Progenitor cell of endocrine pancreas (in vitro differentiated cells): ENCODE data around the gene POC1A. TPM values are rescaled to one million over a fixed set of nuclear protein-coding genes. Genes with fewer than 3 reads are reported as not detected.
A peak's percentile ranks its signal among the peaks of the same experiment; 100 is the strongest.
"Not testable (repeated sequence)": the region's sequence is repeated elsewhere in the genome, so short reads cannot be mapped to it uniquely, and the experiment has no call there.

Experiments
- DNase-seq: peaks from one replicate; pipeline ENCODE4 v3.0.0; 2021; ENCODE audit warnings: low spot score; ENCODE audit not compliant: unreplicated experiment
- H3K27ac Mint-ChIP-seq: 2 replicates; pipeline ENCODE4 v1.8.0; 2021; ENCODE audit warnings: mild to moderate bottlenecking, moderate library complexity, mixed read lengths
- H3K27me3 Mint-ChIP-seq: 2 replicates; pipeline ENCODE4 v1.8.0; 2021; ENCODE audit warnings: mixed read lengths
- H3K36me3 Mint-ChIP-seq: 2 replicates; pipeline ENCODE4 v1.8.0; 2022; ENCODE audit warnings: mixed read lengths; ENCODE audit not compliant: insufficient read depth
- H3K4me1 Mint-ChIP-seq: 2 replicates; pipeline ENCODE4 v1.8.0; 2021; ENCODE audit warnings: low read depth, mixed read lengths
- H3K4me3 Mint-ChIP-seq: 2 replicates; pipeline ENCODE4 v1.8.0; 2021; ENCODE audit warnings: low read depth, mild to moderate bottlenecking, moderate library complexity, mixed read lengths
- H3K9me3 Mint-ChIP-seq: 2 replicates; pipeline ENCODE4 v1.8.0; 2021; ENCODE audit warnings: low read depth, mixed read lengths
- total RNA-seq: library from RNA; stranded (reverse); gene quantifications from 2 replicates; pipeline ENCODE4 v1.2.1, GENCODE V29; 2021
- TF ChIP-seq, protein P1 (sequence below): fragments of 200-600 bp; sonication (generic); IDR thresholded peaks from one replicate; pipeline ENCODE4 v1.5.0; 2021; ENCODE audit warnings: antibody characterized with exemption, mild to moderate bottlenecking; ENCODE audit not compliant: unreplicated experiment

POC1A gene
- total RNA-seq, 1 donor from 2014 or later, result 14.5 TPM

DNA sequence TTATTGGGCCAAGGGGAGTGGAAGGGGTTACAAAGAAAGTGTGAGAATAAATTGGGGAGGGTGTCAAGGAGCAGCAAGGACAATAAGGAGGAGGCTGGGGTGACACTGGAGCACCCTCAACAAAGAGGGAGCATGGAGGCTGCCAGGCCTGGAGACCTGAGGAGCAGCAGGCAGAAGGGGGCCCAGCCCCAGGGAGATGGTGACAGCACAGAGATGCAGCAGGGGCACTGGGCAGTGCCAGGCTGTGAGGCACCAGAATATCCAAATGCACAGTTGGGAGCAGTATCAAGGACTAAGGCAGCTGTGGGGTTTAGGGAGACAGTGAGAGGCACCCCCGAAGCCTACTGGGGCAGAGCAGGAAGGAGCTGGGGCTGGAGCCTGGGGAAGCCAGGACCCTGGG, 24.3 kb upstream of the POC1A start:
- TF ChIP-seq, protein P1, sequence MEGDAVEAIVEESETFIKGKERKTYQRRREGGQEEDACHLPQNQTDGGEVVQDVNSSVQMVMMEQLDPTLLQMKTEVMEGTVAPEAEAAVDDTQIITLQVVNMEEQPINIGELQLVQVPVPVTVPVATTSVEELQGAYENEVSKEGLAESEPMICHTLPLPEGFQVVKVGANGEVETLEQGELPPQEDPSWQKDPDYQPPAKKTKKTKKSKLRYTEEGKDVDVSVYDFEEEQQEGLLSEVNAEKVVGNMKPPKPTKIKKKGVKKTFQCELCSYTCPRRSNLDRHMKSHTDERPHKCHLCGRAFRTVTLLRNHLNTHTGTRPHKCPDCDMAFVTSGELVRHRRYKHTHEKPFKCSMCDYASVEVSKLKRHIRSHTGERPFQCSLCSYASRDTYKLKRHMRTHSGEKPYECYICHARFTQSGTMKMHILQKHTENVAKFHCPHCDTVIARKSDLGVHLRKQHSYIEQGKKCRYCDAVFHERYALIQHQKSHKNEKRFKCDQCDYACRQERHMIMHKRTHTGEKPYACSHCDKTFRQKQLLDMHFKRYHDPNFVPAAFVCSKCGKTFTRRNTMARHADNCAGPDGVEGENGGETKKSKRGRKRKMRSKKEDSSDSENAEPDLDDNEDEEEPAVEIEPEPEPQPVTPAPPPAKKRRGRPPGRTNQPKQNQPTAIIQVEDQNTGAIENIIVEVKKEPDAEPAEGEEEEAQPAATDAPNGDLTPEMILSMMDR, result no peak
- H3K36me3 Mint-ChIP-seq, result no peaks in the 10 kb centered on the region
- no peak overlapping the region for H3K27ac Mint-ChIP-seq
- DNase-seq, result no peak
- H3K27me3 Mint-ChIP-seq, result no peaks in the 10 kb centered on the region
- H3K4me3 Mint-ChIP-seq, result no peak overlapping the region
- H3K9me3 Mint-ChIP-seq, result no peaks in the 10 kb centered on the region
- H3K4me1 Mint-ChIP-seq, result peaks cover 20% of the 10 kb centered on the region

DNA sequence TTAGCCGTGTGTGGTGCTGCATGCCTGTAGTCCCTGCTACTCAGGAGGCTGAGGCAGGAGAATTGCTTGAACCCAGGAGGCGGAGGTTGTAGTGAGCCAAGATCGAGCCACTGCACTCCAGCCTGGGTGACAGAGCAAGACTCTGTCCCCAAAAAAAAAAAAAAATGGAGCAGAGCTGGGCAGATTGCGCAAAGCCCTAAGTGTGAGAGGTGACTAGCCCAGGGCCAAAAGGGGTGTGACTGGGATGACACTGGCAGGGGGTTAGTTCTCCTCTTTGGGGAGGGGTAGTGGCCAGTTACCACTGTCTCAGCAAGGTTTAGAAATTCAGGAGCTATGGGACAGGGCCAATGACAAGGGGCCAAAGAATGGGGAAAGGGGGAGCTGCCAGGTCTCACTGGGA, 23.9 kb upstream of the POC1A start:
- H3K4me1 Mint-ChIP-seq, result peaks cover 20% of the 10 kb centered on the region
- H3K36me3 Mint-ChIP-seq, H3K27me3 Mint-ChIP-seq, H3K27ac Mint-ChIP-seq, H3K9me3 Mint-ChIP-seq, DNase-seq, H3K4me3 Mint-ChIP-seq: not testable (repeated sequence)

DNA sequence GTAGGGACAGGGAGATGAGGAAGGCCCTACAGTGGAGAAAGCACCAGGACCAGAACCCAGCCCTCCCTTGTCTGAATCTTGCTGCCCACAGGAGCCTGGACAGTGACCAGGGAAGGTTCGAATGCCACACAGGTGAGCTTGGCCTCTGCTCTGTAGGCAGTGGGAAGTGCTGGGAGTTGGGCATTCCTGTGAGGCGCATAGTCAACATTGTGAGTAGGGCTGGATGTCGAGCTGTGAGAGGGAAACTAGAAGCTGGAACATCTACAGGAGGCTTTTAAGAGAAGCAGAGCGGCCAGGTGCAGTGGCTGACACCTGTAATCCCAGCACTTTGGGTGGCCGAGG, 23.4 kb upstream of the POC1A start:
- H3K9me3 Mint-ChIP-seq, result no peaks in the 10 kb centered on the region
- no peak overlapping the region for H3K4me3 Mint-ChIP-seq
- H3K27me3 Mint-ChIP-seq, result no peaks in the 10 kb centered on the region
- TF ChIP-seq, protein P1, result no peak
- no peaks in the 10 kb centered on the region for H3K36me3 Mint-ChIP-seq
- no peak for DNase-seq
- H3K27ac Mint-ChIP-seq, result peak overlapping the region; percentile 93
- peaks cover 20% of the 10 kb centered on the region for H3K4me1 Mint-ChIP-seq

DNA sequence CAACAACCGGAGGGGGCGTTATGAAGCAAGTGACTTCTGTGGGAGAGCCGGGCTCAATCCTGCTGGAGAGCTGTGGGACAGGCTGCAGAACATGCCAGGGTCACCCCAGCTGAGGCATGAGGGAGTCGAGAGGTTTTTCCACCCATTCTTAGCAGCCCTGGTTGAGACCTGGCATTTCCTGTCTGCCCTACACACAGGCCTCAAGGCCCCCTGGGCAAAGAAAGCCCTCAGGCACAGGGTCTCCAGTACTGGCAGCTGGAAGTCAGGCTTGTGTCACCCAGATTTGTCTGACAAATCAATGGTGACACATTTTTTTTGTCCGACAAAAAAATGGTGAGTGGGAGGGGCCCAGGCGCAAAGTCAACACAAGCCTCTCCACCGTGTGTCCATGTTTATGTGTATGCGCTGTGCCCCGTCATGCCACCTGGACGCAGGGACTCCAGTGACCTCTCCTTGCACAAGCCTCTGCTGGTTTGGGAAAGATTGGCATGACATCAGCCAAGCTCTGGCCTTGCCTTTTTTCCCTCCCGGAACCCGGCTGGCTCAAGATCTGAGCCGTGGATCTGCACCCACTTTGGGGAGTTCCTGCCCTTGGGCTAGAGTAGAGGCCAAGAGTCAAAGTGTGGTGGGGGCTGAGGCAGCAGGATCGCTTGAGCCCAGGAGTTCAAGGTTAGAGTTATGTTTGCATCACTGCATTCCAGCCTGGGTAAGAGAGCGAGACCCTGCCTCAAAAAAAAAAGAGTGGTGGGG, 22.9 kb upstream of the POC1A start:
- peak overlapping the region; percentile 93 for H3K27ac Mint-ChIP-seq
- DNase-seq, result no peak
- TF ChIP-seq, protein P1, result no peak
- no peaks in the 10 kb centered on the region for H3K36me3 Mint-ChIP-seq
- H3K9me3 Mint-ChIP-seq, result no peaks in the 10 kb centered on the region
- no peaks in the 10 kb centered on the region for H3K27me3 Mint-ChIP-seq
- H3K4me1 Mint-ChIP-seq, result peaks cover 14% of the 10 kb centered on the region
- H3K4me3 Mint-ChIP-seq, result no peak overlapping the region

DNA sequence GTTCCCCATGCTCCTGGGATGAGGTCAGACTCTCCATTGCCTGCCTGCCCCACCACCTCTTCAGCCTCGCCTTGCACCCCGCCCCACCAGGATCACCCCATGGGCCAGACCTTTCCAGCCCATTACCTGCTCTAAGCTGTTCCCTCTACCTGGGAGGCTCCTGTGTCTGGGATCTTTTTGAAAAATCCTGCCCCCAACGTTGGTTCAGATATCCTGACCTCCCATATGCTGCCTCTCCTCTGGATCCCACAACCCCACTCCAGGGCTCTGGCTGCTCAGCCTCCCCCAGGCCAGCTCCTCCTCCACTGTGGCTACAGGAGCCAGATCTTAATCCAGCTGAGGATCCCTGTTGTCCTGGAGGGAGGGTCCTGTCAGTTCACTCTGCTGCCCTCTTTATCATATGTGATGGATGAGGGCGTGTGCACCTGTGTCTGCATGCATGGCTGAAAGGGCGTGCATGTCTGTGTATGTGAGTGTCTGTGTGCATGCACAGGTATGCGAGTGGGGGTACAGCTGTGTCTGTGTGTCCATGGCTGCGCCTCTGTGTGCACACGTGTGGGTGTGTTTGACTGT, 22.0 kb upstream of the POC1A start:
- TF ChIP-seq, protein P1, result no peak
- Mint-ChIP-seq H3K4me3 (no peak overlapping the region), H3K4me1 (peaks cover 13% of the 10 kb centered on the region), H3K36me3 (no peaks in the 10 kb centered on the region), H3K9me3 (no peaks in the 10 kb centered on the region), H3K27ac (no peak overlapping the region), H3K27me3 (no peaks in the 10 kb centered on the region)
- no peak for DNase-seq
